IMR-90 (cell line): ENCODE measurements around the gene TMEM121B. TPM values are rescaled to one million over a fixed set of nuclear protein-coding genes. Genes with fewer than 3 reads are reported as not detected.

Experiments
- ATAC-seq: fragments of 200-7000 bp; cut with Tn5 transposase; 2 replicates; pipeline ENCODE4 v1.9.1; 2020; ENCODE audit warnings: low read depth, mild to moderate bottlenecking, moderate library complexity
- BruUV-seq: library from RNA; stranded (reverse); fragments of 400-500 nt; replicated peaks from 2 replicates; lab custom pipeline; 2021; lab: Mats Ljungman, UMichigan
- CTCF ChIA-PET: fragments of 300-600 bp; formaldehyde crosslinking; extraction: SDS; loops from one replicate; lab custom pipeline; 2021; ENCODE audit warnings: antibody characterized with exemption; lab: Yijun Ruan, JAX
- POLR2A ChIA-PET: fragments of 300-600 bp; sonication (Branson Sonifier 250); formaldehyde crosslinking; loops from one replicate; lab custom pipeline; 2022; ENCODE audit warnings: antibody characterized with exemption; ENCODE audit not compliant: unreplicated experiment; lab: Charles Lee
- DNase-seq: peaks from one replicate; pipeline ENCODE4 v3.0.0; 2013
- H2AFZ ChIP-seq: replicated peaks from 2 replicates; pipeline ENCODE3; 2013; ENCODE audit warnings: low read length, mild to moderate bottlenecking; ENCODE audit not compliant: poor library complexity
- H2AK5ac ChIP-seq: 2 replicates; pipeline ENCODE4 v1.6.1; 2013; ENCODE audit warnings: low read depth, low read length, inconsistent platforms
- H2AK9ac ChIP-seq: replicated peaks from 2 replicates; pipeline ENCODE3; 2013; ENCODE audit warnings: mild to moderate bottlenecking, low read depth, low read length, moderate library complexity; ENCODE audit not compliant: poor library complexity
- H2BK120ac ChIP-seq: 2 replicates; pipeline ENCODE4 v1.6.1; 2013; ENCODE audit warnings: low read depth, low read length, inconsistent platforms
- H2BK15ac ChIP-seq: 3 replicates; pipeline ENCODE4 v1.6.1; 2013; ENCODE audit warnings: low read depth, low read length, inconsistent platforms
- H2BK20ac ChIP-seq: 2 replicates; pipeline ENCODE4 v1.6.1; 2013; ENCODE audit warnings: low read depth, mild to moderate bottlenecking, inconsistent platforms, low read length, moderate library complexity
- H2BK5ac ChIP-seq: 2 replicates; pipeline ENCODE4 v1.6.1; 2013; ENCODE audit warnings: mild to moderate bottlenecking, low read depth, low read length, inconsistent platforms; ENCODE audit not compliant: poor library complexity, severe bottlenecking
- H3K14ac ChIP-seq: replicated peaks from 2 replicates; pipeline ENCODE4 v1.6.1; 2013; ENCODE audit warnings: low read depth, low read length, inconsistent platforms
- H3K18ac ChIP-seq: 2 replicates; pipeline ENCODE4 v1.6.1; 2013; ENCODE audit warnings: low read depth, low read length, control low read depth
- H3K23ac ChIP-seq: 2 replicates; pipeline ENCODE4 v1.6.1; 2013; ENCODE audit warnings: low read depth, low read length, inconsistent platforms
- H3K27ac ChIP-seq: 2 replicates; pipeline ENCODE4 v1.5.1; 2013; ENCODE audit warnings: mild to moderate bottlenecking, control low read depth, low read length; ENCODE audit not compliant: insufficient read depth
- H3K27me3 ChIP-seq: 2 replicates; pipeline ENCODE4 v1.6.1; 2013; ENCODE audit warnings: low read length; ENCODE audit not compliant: control insufficient read depth, insufficient read depth
- H3K36me3 ChIP-seq: 2 replicates; pipeline ENCODE4 v1.6.1; 2013; ENCODE audit warnings: low read length, mixed read lengths; ENCODE audit not compliant: control insufficient read depth, insufficient read depth
- H3K4ac ChIP-seq: 2 replicates; pipeline ENCODE4 v1.6.1; 2013; ENCODE audit warnings: low read depth, low read length, inconsistent platforms
- H3K4me1 ChIP-seq: 2 replicates; pipeline ENCODE4 v1.6.1; 2013; ENCODE audit warnings: low read length, mixed read lengths; ENCODE audit not compliant: control insufficient read depth, insufficient read depth
- H3K4me2 ChIP-seq: 2 replicates; pipeline ENCODE4 v1.6.1; 2013; ENCODE audit warnings: low read depth, mild to moderate bottlenecking, control low read depth, low read length, moderate library complexity
- H3K4me3 ChIP-seq: 2 replicates; pipeline ENCODE4 v1.5.1; 2013; ENCODE audit warnings: low read depth, mild to moderate bottlenecking, control low read depth, low read length, moderate library complexity; ENCODE audit not compliant: insufficient read depth
- H3K56ac ChIP-seq: 2 replicates; pipeline ENCODE4 v1.6.1; 2013; ENCODE audit warnings: low read length, inconsistent platforms; ENCODE audit not compliant: insufficient read depth; ENCODE audit errors: extremely low read depth
- H3K79me1 ChIP-seq, 2 experiments: 2 replicates each; pipeline ENCODE4 v1.6.1; 2013; ENCODE audit warnings: low read length in 2 of 2, inconsistent platforms in 1 of 2, low read depth in 1 of 2
- H3K9ac ChIP-seq: 2 replicates; pipeline ENCODE4 v1.6.1; 2013; ENCODE audit warnings: low read depth, low read length, control low read depth
- H3K9me1 ChIP-seq: 2 replicates; pipeline ENCODE4 v1.6.1; 2013; ENCODE audit warnings: low read length, inconsistent platforms; ENCODE audit not compliant: insufficient read depth
- H3K9me3 ChIP-seq: 2 replicates; pipeline ENCODE4 v1.6.1; 2013; ENCODE audit warnings: low read length; ENCODE audit not compliant: control insufficient read depth, insufficient read depth
- H4K20me1 ChIP-seq: 2 replicates; pipeline ENCODE4 v1.6.1; 2013; ENCODE audit warnings: low read length, inconsistent platforms; ENCODE audit not compliant: insufficient read depth
- H4K5ac ChIP-seq: 2 replicates; pipeline ENCODE4 v1.6.1; 2013; ENCODE audit warnings: mild to moderate bottlenecking, low read depth, low read length, control low read depth
- H4K8ac ChIP-seq, 2 experiments: 2 replicates each; pipeline ENCODE4 v1.6.1; 2013; ENCODE audit warnings: low read depth in 2 of 2, low read length in 2 of 2, control low read depth in 1 of 2, inconsistent platforms in 1 of 2
- H4K91ac ChIP-seq: 2 replicates; pipeline ENCODE4 v1.6.1; 2013; ENCODE audit warnings: low read depth, low read length, inconsistent platforms; ENCODE audit not compliant: insufficient read depth
- MAZ ChIP-seq: IDR thresholded peaks from 2 replicates; pipeline ENCODE4 v1.6.1; 2012; ENCODE audit warnings: low read depth, mild to moderate bottlenecking, low read length, improper control_type of control experiment, moderate library complexity, borderline replicate concordance
- NFE2L2 ChIP-seq: fragments of 150-350 bp; IDR thresholded peaks from 2 replicates; pipeline ENCODE4 v1.6.1; 2016; ENCODE audit warnings: low read depth, mild to moderate bottlenecking, low read length
- POLR2A ChIP-seq: IDR thresholded peaks from 2 replicates; pipeline ENCODE4 v1.6.1; 2012; ENCODE audit warnings: mild to moderate bottlenecking, low read depth, low read length
- RAD21 ChIP-seq: IDR thresholded peaks from 2 replicates; pipeline ENCODE4 v1.6.1; 2012; ENCODE audit warnings: low read length, improper control_type of control experiment
- WGBS, 2 experiments: methylation state at CpG; one replicate each; pipeline versions ENCODE4 v1.1.5 to v1.1.7; 2013; ENCODE audit warnings: missing lambda C conversion rate in 2 of 2; ENCODE audit not compliant: insufficient read length in 1 of 2; ENCODE audit errors: extremely low coverage in 2 of 2; 5-methylcytosine and 5-hydroxymethylcytosine counted together
- dilution Hi-C: fragments of 300-500 bp; cut with HindIII; formaldehyde crosslinking; loops from one replicate; pipeline ENCODE4 v1.14.3; 2018; ENCODE audit warnings: low sequenced_read_pairs; ENCODE audit not compliant: unreplicated experiment
- in situ Hi-C: fragments of 300-500 bp; cut with MboI; formaldehyde crosslinking; loops from 3 replicates; pipeline ENCODE4 v1.14.3; 2019; ENCODE audit warnings: low sequenced_read_pairs, inconsistent platforms, mixed read lengths
- intact Hi-C: fragments of 100-400 bp; cut with micrococcal nuclease; formaldehyde crosslinking; loops from 2 replicates; pipeline ENCODE4 v1.10.0; 2022
- polyA plus RNA-seq, 3 experiments: library from polyadenylated mRNA; depleted of rRNA; stranded (reverse); fragments of >200 nt; gene quantifications; 2 replicates each; pipeline ENCODE4 v1.2.3, GENCODE V29; 2012; ENCODE audit warnings: low replicate concordance in 1 of 3
- total RNA-seq: library from RNA; depleted of rRNA; stranded (reverse); fragments of >200 nt; gene quantifications from 2 replicates; pipeline ENCODE4 v1.2.3, GENCODE V29; 2012

Gene TMEM121B
- total and polyA plus RNA-seq, 2 of the 4 experiments (the other 2 are of a cell fraction), result under 0.01 to 0.29 TPM

DNA sequence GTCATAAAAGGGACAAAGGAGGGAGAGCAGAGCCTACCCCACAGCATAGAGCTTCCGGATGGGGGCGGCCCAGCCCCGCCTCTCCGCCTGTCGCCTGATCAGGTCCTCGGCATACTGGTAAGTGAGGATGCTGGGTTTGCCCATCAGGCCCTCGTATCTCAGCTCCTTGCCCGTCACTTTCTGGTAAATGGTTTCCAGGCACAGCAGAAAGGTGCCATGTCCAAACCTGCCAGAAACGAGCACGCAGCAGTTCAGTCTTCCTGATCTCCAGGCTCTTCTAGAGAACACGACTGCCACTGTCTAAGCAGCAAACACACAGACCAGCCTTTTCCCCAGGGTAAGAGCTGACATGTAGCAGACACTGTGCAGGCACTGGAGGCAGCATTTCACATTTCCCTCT is 17.4 kb upstream of the TMEM121B start:
- H3K4me1 ChIP-seq, result no peaks in the 10 kb centered on the region
- TF ChIP-seq RAD21 (no peak), NFE2L2 (no peak), MAZ (no peak), POLR2A (no peak)
- H3K23ac ChIP-seq, result no peak overlapping the region
- no peaks in the 10 kb centered on the region for H3K27me3 ChIP-seq
- no peak overlapping the region for H3K27ac ChIP-seq
- no peaks in the 10 kb centered on the region for H3K9me1 ChIP-seq
- no peaks in the 10 kb centered on the region; the same call in 1 of the 2 replicates for H4K20me1 ChIP-seq
- dilution Hi-C loops, result no loop called here
- ATAC-seq, result no peak
- peaks cover 31% of the 10 kb centered on the region for H3K36me3 ChIP-seq
- no peak overlapping the region for H3K9ac ChIP-seq
- H3K79me1 ChIP-seq, result no peaks in the 10 kb centered on the region
- ChIA-PET POLR2A (no interaction called here), CTCF (no interaction called here)
- no peak overlapping the region for H4K91ac ChIP-seq
- H2AFZ ChIP-seq, result no peak overlapping the region
- H2BK15ac ChIP-seq, result no peak overlapping the region
- no peak overlapping the region for H3K4me2 ChIP-seq
- H2BK5ac ChIP-seq, result no peak overlapping the region
- BruUV-seq, result no TSS peak
- no peaks in the 10 kb centered on the region for H3K9me3 ChIP-seq
- DNase-seq, result no peak
- H2BK120ac ChIP-seq, result no peak overlapping the region
- WGBS, 2 experiments, result 60% methylated on average over 1 of the region's 11 CpGs; no CpG with 5 or more reads in 1 of the 2 experiments
- H3K4me3 ChIP-seq, result no peak overlapping the region
- no peak overlapping the region for H3K56ac ChIP-seq
- H2AK5ac ChIP-seq, result no peak overlapping the region
- no peak overlapping the region for H3K4ac ChIP-seq
- intact Hi-C loops, result no loop called here
- no peak overlapping the region for H4K5ac ChIP-seq
- in situ Hi-C loops, result no loop called here
- H2AK9ac ChIP-seq, result no peak overlapping the region
- no peak overlapping the region for H3K14ac ChIP-seq
- no peak overlapping the region for H3K18ac ChIP-seq
- no peak overlapping the region for H4K8ac ChIP-seq
- H2BK20ac ChIP-seq, result no peak overlapping the region
